Measurements from ENCODE around the gene NCAM1.

Gene NCAM1

GRCh38 chr11:113084297-113084696 lies 123.1 kb downstream of the NCAM1 start:
- H3K4me3 ChIP-seq (ENCODE audit: low read depth, low read length), result no peak overlapping the region
- TF ChIP-seq, protein P1, sequence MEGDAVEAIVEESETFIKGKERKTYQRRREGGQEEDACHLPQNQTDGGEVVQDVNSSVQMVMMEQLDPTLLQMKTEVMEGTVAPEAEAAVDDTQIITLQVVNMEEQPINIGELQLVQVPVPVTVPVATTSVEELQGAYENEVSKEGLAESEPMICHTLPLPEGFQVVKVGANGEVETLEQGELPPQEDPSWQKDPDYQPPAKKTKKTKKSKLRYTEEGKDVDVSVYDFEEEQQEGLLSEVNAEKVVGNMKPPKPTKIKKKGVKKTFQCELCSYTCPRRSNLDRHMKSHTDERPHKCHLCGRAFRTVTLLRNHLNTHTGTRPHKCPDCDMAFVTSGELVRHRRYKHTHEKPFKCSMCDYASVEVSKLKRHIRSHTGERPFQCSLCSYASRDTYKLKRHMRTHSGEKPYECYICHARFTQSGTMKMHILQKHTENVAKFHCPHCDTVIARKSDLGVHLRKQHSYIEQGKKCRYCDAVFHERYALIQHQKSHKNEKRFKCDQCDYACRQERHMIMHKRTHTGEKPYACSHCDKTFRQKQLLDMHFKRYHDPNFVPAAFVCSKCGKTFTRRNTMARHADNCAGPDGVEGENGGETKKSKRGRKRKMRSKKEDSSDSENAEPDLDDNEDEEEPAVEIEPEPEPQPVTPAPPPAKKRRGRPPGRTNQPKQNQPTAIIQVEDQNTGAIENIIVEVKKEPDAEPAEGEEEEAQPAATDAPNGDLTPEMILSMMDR (IDR thresholded peaks at IDR 0.05; ENCODE audit: low read depth, low read length), result no peak

DNA sequence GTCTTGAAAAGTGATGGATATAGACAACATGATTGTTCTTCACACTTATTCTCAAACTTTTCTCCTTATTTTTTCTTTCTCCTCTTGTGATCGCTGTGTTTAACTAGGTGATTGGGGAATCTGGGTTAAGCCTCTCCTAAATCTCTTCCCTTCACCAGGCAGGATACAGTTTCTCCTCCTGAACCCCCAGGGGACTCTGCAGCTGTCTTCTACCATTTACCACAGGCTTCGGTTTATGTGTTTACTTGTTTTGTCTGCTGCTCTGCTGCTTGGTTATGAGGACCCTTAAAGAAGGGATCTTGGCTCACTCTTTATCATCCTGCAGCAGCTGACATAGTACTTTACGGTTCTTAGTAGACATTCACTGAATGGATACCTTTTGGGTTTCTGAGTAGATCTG lies 124.2 kb downstream of the NCAM1 start:
- TF ChIP-seq, protein P1 (IDR thresholded peaks at IDR 0.05; ENCODE audit: low read depth, low read length), result no peak
- no peak overlapping the region for H3K4me3 ChIP-seq (ENCODE audit: low read depth, low read length)

DNA sequence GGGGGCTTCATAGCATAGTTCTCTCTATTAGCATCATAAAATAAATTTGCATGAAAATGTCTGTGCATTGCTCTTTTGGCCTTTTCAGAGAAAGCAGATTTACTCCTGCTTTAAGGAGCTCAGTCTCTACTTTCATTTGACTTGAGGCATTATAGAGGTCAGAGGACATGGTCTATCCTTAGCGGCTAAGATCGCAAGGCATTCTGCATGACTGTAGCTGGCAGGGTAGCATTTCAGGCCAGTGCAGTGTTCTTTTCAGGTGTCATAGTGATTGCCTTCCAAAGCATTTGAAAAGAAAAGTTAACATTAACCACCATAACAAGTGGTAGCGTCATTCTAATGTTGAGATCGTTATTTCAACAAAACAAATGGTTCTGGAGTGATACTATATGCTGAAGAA lies 126.5 kb downstream of the NCAM1 start:
- H3K4me3 ChIP-seq (ENCODE audit: low read depth, low read length), result no peak overlapping the region
- TF ChIP-seq, protein P1 (IDR thresholded peaks at IDR 0.05; ENCODE audit: low read depth, low read length), result no peak

DNA sequence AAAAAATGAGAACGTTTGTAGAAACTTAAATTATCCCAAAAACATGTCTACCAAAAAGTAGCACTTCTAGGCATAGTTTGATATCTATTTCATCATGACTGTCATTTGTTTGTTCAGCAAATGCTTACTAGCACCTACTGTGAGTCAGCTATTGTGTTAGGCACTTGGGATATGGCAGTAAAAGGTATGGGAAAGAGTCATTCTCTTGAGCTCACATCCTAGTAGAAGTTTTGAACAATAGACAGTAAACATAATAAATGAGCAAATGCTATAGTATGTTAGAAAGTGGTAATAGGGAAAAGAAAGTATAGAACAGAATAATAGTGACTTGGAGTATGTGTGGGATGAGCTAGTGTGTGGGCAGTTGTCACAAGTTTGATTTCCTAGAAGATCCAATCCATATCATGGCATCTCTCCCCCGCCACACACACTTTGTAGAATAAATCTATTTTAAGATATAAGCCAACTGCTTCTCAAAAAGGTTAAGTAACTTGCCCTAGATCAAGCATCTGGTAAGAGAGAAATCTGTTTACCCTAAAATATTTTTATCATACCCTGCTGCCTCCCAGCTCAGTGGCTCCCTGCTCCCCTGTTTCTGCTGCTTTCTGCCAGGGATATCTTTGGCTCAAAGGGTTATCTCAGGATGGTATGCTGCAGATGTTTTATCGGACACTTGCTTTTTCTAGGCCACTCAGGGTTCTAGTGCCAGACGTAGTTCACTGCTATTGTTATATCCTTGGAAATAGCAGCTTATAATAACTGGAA lies 129.7 kb downstream of the NCAM1 start:
- H3K4me3 ChIP-seq (ENCODE audit: low read depth, low read length), result no peak overlapping the region
- TF ChIP-seq, protein P1 (IDR thresholded peaks at IDR 0.05; ENCODE audit: low read depth, low read length), result no peak

GRCh38 chr11:113091481-113091780 lies 130.2 kb downstream of the NCAM1 start:
- no peak overlapping the region for H3K4me3 ChIP-seq (ENCODE audit: low read depth, low read length)
- TF ChIP-seq, protein P1 (IDR thresholded peaks at IDR 0.05; ENCODE audit: low read depth, low read length), result no peak

- H3K4me3 ChIP-seq (ENCODE audit: low read depth, low read length), result no peak overlapping the region
- TF ChIP-seq, protein P1 (IDR thresholded peaks at IDR 0.05; ENCODE audit: low read depth, low read length), result no peak
Measured at GRCh38 chr11:113096648-113097047, 135.4 kb downstream of the NCAM1 start.

- H3K4me3 ChIP-seq (ENCODE audit: low read depth, low read length), result no peak overlapping the region
- TF ChIP-seq, protein P1 (IDR thresholded peaks at IDR 0.05; ENCODE audit: low read depth, low read length), result no peak
Measured at GRCh38 chr11:113103932-113104690, 142.9 kb downstream of the NCAM1 start.

Measured in WI38 (cell line).